GM21447 (cell line): ENCODE data around the gene GSTT2B.
"Not testable (repeated sequence)": the region's sequence is repeated elsewhere in the genome, so short reads cannot be mapped to it uniquely, and the experiment has no call there.

ENCODE experiments used
- ATAC-seq: cut with Tn5 transposase; IDR thresholded peaks from one replicate; pipeline ENCODE4 v1.9.1; 2021; ENCODE audit not compliant: unreplicated experiment

GSTT2B gene

DNA sequence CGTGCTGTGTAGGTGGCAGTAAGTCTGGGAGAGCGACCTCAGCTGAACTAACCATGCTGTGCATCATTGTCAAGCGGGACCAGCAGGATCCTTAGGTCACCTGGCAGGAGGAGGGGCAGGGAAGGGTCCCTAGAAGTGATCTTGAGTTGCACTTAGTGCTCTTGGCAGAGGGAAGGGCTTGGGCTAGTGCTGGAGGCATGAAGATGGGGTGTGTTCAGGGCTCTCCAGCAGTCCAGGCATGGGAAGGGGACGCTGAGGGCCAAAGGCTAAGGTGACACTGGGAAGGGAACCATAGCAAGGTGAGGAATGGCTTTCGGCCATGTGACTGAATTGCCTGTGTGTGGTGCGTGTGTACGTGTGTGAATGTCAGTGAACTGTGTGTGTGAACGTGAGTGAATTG lies 25.1 kb upstream of the GSTT2B start:
- not testable (repeated sequence) for ATAC-seq

DNA sequence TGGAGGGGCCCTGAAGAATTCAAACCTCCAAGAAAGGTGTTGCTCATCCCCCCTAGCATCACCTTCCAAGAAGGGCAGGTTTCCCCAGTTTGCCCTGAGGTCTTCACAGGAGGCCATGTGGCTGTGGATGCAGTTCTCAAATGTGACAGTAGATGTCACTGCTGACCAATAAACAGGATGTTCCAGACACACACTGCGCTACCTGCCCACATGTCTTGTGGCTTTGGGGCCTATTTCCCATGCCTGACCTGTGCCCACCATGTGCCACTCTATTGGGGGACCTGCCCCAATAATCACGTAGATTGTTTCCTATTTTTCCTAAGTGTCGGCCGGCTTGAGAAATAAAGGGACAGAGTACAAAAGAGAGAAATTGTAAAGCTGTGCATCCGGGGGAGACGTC lies 23.4 kb upstream of the GSTT2B start:
- ATAC-seq = no peak

DNA sequence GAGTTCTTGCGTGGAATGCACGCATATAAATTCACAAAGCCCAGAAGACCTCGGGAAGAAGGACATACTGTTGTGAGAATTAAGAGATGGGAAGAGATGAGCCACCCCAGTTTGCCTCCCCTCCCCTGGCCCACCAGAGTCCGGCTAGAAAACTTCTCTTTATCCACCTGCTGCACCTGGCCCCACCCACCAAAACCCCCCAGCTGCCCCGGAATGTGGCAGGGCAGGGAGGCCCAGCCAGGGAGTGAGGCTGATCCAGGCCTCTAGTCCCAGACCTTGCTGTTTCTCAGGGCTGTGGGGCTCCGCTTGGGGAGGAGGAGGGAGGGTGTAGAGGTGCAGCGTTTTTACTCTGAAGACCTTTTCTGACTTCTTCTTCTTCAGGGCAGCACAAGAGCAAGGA lies 19.6 kb upstream of the GSTT2B start:
- not testable (repeated sequence) for ATAC-seq

DNA sequence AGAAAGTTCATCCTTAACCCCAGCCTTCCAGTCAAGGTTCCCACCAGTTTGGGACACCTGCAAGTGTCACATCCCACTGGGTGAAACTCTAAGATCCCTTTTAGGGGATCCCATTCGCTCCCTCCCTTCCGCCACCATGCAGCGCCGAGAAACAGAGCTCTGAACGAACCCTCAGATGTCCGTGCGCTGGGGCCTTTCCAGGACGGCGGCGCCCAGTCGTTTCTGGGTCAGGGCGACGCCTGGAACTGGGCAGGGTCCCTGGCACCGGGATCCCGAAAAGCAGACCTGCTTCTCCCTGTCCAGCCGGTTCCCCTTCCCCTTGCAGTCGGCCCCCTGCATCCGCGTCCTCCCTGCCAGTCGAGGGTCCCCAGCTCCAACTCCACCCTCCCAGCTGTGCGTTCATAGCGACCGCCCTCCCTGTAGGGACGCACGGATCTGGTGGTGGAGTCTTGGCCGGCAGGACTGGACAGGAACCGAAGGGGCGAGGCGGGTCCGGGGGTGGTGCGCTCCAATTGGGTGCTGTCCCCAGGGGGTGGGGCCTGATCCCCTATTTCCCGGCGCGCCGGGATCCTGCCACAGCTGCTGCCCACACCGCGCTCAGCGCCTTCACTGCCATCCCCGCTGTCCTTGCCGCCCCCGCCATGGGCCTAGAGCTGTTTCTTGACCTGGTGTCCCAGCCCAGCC lies 18.7 kb upstream of the GSTT2B start, which contains the start of gene GSTT2:
GSTT2 (plus strand) TSS at position 578 of the 684 bp plus-strand sequence.
- ATAC-seq = not testable (repeated sequence)

- ATAC-seq = not testable (repeated sequence)
Measured at GRCh38 chr22:23977304-23977703, 16.3 kb upstream of the GSTT2B start.

GRCh38 chr22:23974836-23975352 lies 13.9 kb upstream of the GSTT2B start:
- peak; percentile 50 for ATAC-seq

GRCh38 chr22:23974345-23974744 lies 13.3 kb upstream of the GSTT2B start, which contains the start of gene DDT:
TSS of gene DDT (minus strand) at chr22:23974441. CDS start at chr22:23974414, 27 bp downstream.
- peak; percentile 84 for ATAC-seq

DNA sequence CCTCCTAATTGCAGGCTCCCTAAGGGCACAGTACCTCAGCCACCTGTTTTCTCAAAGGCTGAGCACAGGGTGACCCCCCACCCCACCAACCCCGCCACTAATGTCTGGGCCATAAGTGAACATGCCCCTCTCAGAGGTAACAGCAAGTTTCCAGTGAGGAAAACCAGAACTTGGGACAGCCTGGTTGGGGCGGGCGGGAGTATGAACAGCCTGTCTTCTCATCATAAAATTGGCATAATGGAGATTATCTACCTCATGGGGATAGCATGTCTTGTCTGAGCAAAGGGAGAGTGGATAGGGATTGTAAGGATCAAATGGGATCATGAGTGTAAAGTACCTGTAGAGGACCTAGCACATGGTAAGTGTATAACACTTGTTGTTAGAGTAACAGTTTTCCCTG lies 10.9 kb upstream of the GSTT2B start:
- not testable (repeated sequence) for ATAC-seq

DNA sequence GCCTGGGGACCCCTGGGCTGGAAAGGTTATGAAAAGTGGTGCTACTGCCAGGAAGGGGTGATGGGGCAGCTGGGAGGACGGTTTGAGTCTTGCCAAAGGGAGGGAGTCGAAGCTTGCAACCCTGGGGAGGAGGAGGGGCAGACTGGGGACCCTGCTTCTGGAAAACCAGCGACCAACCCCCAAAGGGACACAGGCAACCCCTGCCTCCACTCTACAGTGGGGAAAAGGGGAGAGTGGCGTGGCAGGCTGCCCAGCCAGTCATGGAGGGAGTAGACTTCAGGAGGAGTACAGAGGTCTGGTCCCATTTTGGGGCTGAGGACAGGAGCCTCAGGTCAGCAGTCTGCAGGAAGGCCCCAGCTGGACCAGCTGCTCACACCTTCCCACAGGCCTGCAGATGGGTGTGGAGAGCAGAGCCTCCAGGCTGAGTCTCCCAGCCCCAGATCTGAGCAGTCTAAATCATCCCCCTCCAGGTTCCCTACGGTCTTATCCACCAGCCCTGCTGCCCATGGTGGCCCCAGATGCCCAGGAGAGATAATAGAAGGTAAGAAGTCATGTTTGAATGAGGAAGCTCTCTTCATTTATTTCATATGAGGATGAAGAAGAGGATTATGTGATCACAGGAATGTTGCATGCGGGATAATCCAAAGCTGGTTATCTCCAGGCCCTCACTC lies 10.0 kb upstream of the GSTT2B start:
- ATAC-seq = no peak

DNA sequence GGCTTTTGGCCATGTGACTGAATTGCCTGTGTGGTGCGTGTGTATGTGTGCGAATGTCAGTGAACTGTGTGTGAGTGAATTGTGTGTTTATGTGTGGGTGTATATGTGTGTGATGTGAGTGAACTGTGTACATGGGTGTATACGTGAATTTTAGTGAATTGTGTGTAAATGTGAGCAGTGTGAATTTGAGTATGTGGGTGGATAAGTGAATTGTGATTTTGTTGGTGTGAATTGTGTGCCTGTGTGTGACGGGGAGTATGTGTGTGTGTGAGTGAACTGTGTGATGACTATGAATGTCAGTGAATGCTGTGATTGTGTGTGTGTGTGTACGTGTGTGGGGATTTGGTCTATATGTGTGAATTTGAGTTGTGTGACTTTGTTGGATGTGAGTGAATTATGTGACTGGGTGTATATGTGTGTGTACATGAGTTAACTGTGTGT lies 9.2 kb upstream of the GSTT2B start:
- ATAC-seq = no peak

- no peak for ATAC-seq
Measured at GRCh38 chr22:23969071-23969470, 8.1 kb upstream of the GSTT2B start.

DNA sequence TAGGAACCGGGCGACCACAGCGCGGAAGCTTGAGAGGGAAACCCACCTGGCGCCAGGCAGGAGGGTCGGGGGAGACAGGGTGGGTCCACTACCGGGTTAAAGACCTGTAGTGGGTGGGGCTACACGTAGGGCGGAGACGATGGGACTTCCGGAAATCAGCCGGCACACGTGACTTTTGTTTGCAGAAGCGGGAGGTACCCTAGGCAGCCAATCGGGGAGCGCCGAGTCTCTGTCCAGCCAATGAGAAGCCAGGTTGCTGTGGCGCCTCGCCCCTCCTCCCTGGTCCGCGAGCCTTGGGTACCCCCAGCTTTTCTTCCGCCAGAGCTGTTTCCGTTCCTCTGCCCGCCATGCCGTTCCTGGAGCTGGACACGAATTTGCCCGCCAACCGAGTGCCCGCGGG lies 5.6 kb upstream of the GSTT2B start, which contains the start of gene DDTL:
DDTL (plus strand) TSS at position 321 of the 400 bp plus-strand sequence; CDS start at position 348, 27 bp downstream.
- ATAC-seq = peak; percentile 87

GRCh38 chr22:23966094-23966493 lies 5.1 kb upstream of the GSTT2B start:
- ATAC-seq = peak; percentile 32

- not testable (repeated sequence) for ATAC-seq
Measured at GRCh38 chr22:23956301-23956900, 4.6 kb downstream of the GSTT2B start.

DNA sequence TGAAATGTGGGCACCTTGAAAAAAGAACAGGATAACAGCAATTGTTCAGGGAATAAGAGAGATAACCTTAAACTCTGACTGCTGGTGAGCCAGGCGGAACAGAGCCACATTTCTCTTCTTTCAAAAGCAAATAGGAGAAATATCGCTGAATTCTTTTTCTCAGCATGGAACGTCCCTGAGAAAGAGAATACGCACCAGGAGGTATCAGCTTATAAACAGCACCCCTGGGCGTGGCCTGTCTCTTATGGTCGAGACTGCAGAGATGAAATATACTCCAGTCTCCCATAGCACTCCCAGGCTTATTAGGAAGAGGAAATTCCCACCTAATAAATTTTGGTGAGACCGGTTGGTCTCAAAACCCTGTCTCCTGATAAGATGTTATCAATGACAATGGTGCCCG lies 5.1 kb downstream of the GSTT2B start:
- ATAC-seq = not testable (repeated sequence)

- ATAC-seq = not testable (repeated sequence)
Measured at GRCh38 chr22:23954991-23955305, 6.0 kb downstream of the GSTT2B start.

GRCh38 chr22:23954193-23954990 lies 6.6 kb downstream of the GSTT2B start:
- not testable (repeated sequence) for ATAC-seq

DNA sequence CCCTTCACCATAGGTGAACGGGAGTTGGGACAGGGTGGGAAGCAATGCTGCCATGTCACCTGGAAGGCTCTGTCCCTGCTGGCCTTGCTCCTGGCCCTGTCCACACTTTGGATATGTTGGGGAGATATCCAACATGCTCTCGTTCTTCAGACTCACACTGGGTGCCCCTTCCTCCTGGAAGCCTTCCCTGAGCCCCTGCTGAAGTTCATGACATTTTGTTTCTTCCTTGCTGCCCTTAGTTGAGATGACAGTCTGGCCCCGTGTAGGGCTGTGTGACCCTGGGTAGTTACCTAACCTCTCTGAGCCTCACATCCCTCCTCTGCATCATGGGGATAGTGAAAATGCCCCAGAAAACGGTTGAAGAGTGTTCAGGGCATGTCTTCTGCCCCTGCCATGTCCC lies 7.5 kb downstream of the GSTT2B start:
- not testable (repeated sequence) for ATAC-seq

GRCh38 chr22:23952794-23953405 lies 8.1 kb downstream of the GSTT2B start:
- ATAC-seq = not testable (repeated sequence)

GRCh38 chr22:23951383-23951782 lies 9.6 kb downstream of the GSTT2B start:
- ATAC-seq = not testable (repeated sequence)
